ENCODE measurements around the gene CSTF3. TPM values are rescaled to one million over a fixed set of nuclear protein-coding genes. Genes with fewer than 3 reads are reported as not detected.
"Not testable (repeated sequence)": the region's sequence is repeated elsewhere in the genome, so short reads cannot be mapped to it uniquely, and the experiment has no call there.

Gene CSTF3
- polyA plus RNA-seq, 10 donors: 30.7 to 44.1 (median 38.8) TPM

- DNase-seq: no peak
Observed at GRCh38 chr11:33103836-33104235, 57.4 kb downstream of the CSTF3 start.

GRCh38 chr11:33094157-33094556 is 67.1 kb downstream of the CSTF3 start:
- no peak for DNase-seq

GRCh38 chr11:33089776-33090175 is 71.5 kb downstream of the CSTF3 start:
- DNase-seq: no peak

GRCh38 chr11:33086017-33086416 is 75.3 kb downstream of the CSTF3 start:
- no peak for DNase-seq

GRCh38 chr11:33083918-33084317 is 77.4 kb downstream of the CSTF3 start:
- DNase-seq: no peak

- no peak for DNase-seq
Observed at GRCh38 chr11:33072465-33072864, 88.8 kb downstream of the CSTF3 start.

GRCh38 chr11:33068611-33069340 is 92.5 kb downstream of the CSTF3 start:
- no peak for DNase-seq

GRCh38 chr11:33067294-33067693 is 94.0 kb downstream of the CSTF3 start:
- DNase-seq: no peak

GRCh38 chr11:33065445-33066178 is 95.7 kb downstream of the CSTF3 start:
- DNase-seq: peak; percentile 39 to 74 (median 49)

- DNase-seq: no peak
Observed at GRCh38 chr11:33064866-33065265, 96.4 kb downstream of the CSTF3 start.

GRCh38 chr11:33064033-33064825 is 97.1 kb downstream of the CSTF3 start:
- DNase-seq: peak in 1 of 3 donors; percentile 18

- no peak for DNase-seq
Observed at GRCh38 chr11:33063326-33063881, 97.9 kb downstream of the CSTF3 start.

GRCh38 chr11:33062137-33062536 is 99.1 kb downstream of the CSTF3 start:
- DNase-seq: no peak

GRCh38 chr11:33060271-33060670 is 101.0 kb downstream of the CSTF3 start:
- DNase-seq: no peak

- no peak for DNase-seq
Observed at GRCh38 chr11:33059331-33060007, 101.8 kb downstream of the CSTF3 start.

- no peak for DNase-seq
Observed at GRCh38 chr11:33057284-33057683, 104.0 kb downstream of the CSTF3 start.

GRCh38 chr11:33055375-33055774 is 105.9 kb downstream of the CSTF3 start:
- no peak for DNase-seq

- no peak for DNase-seq
Observed at GRCh38 chr11:33052231-33052630, 109.0 kb downstream of the CSTF3 start.

GRCh38 chr11:33049565-33050408 is 111.5 kb downstream of the CSTF3 start:
- not testable (repeated sequence) for DNase-seq

- DNase-seq: not testable (repeated sequence)
Observed at GRCh38 chr11:33048701-33049100, 112.6 kb downstream of the CSTF3 start.

All from muscle of back (tissue), 11 donors.